GM12878 (cell line): Measurements from ENCODE around the gene FGD4. TPM values are rescaled to one million over a fixed set of nuclear protein-coding genes. Genes with fewer than 3 reads are reported as not detected.
"Not testable (repeated sequence)": the region's sequence is repeated elsewhere in the genome, so short reads cannot be mapped to it uniquely, and the experiment has no call there.

Experiments
- ATAC-seq: fragments of 200-7000 bp; cut with Tn5 transposase; 3 replicates; pipeline ENCODE4 v1.9.1; 2020; ENCODE audit warnings: mild to moderate bottlenecking, moderate library complexity
- BruUV-seq: library from RNA; stranded (reverse); fragments of 400-500 nt; replicated peaks from 2 replicates; lab custom pipeline; 2021; lab: Mats Ljungman, UMichigan
- CTCF ChIA-PET: fragments of 300-600 bp; sonication (Branson Sonifier 250); formaldehyde crosslinking; extraction: SDS; loops from one replicate; lab custom pipeline; 2021; ENCODE audit warnings: inconsistent platforms; lab: Yijun Ruan, JAX
- POLR2A ChIA-PET: fragments of 350-600 bp; formaldehyde crosslinking; extraction: SDS; loops from one replicate; lab custom pipeline; 2021; ENCODE audit warnings: inconsistent platforms; lab: Charles Lee
- RAD21 ChIA-PET: fragments of 300-600 bp; sonication (Branson Sonifier 250); formaldehyde crosslinking; loops from one replicate; lab custom pipeline; 2023; ENCODE audit warnings: antibody characterized with exemption; ENCODE audit not compliant: unreplicated experiment; lab: Charles Lee
- SMC1A ChIA-PET: fragments of 300-600 bp; sonication (Branson Sonifier 250); formaldehyde crosslinking; loops from one replicate; lab custom pipeline; 2023; ENCODE audit not compliant: unreplicated experiment, uncharacterized antibody; lab: Charles Lee
- DNase-seq: peaks from one replicate; pipeline ENCODE4 v3.0.0-alpha.2; 2011; ENCODE audit warnings: low read depth, low spot score
- FAIRE-seq: peaks from 3 replicates; lab custom pipeline; 2011; peaks lifted over from hg19 to GRCh38; lab: Jason Lieb, UNC
- H2AFZ ChIP-seq: 2 replicates; pipeline ENCODE4 v1.6.0; 2011; ENCODE audit warnings: low read depth, low read length, control low read depth; ENCODE audit not compliant: control insufficient read depth
- H3K27ac ChIP-seq: 2 replicates; pipeline ENCODE4 v1.5.1; 2011; ENCODE audit warnings: control low read depth; ENCODE audit not compliant: control insufficient read depth, insufficient read depth
- H3K27me3 ChIP-seq, 2 experiments: replicated peaks in 1 of 2; 2 replicates each; pipeline versions ENCODE4 v1.6.0 to v1.6.1; 2011; ENCODE audit warnings: low read length in 1 of 2; ENCODE audit not compliant: control insufficient read depth in 2 of 2, insufficient read depth in 2 of 2
- H3K36me3 ChIP-seq, 2 experiments: 2 replicates each; pipeline ENCODE4 v1.5.1; 2011; ENCODE audit warnings: low read length in 1 of 2; ENCODE audit not compliant: control insufficient read depth in 2 of 2, insufficient read depth in 2 of 2
- H3K4me1 ChIP-seq: 2 replicates; pipeline ENCODE4 v1.6.1; 2011; ENCODE audit warnings: mild to moderate bottlenecking, low read length, moderate library complexity, mixed read lengths; ENCODE audit not compliant: control insufficient read depth, insufficient read depth
- H3K4me2 ChIP-seq: 2 replicates; pipeline ENCODE4 v1.6.0; 2011; ENCODE audit warnings: control low read depth; ENCODE audit not compliant: control insufficient read depth, insufficient read depth
- H3K4me3 ChIP-seq: fragments of 200-600 bp; sonication (generic); 2 replicates; pipeline ENCODE4 v1.5.1; 2016
- H3K79me2 ChIP-seq: 2 replicates; pipeline ENCODE4 v1.6.0; 2011; ENCODE audit warnings: low read length; ENCODE audit not compliant: control insufficient read depth, insufficient read depth
- H3K9ac ChIP-seq: 2 replicates; pipeline ENCODE4 v1.8.0; 2011; ENCODE audit warnings: low read length, control low read depth, mixed read lengths; ENCODE audit not compliant: control insufficient read depth, insufficient read depth
- H3K9me3 ChIP-seq: replicated peaks from 3 replicates; pipeline ENCODE4 v1.5.1; 2011; ENCODE audit warnings: mild to moderate bottlenecking, low read length; ENCODE audit not compliant: control insufficient read depth, insufficient read depth
- H4K20me1 ChIP-seq: 2 replicates; pipeline ENCODE4 v1.6.0; 2011; ENCODE audit not compliant: control insufficient read depth, insufficient read depth
- GATAD2B ChIP-seq: fragments of 450-650 bp; conservative IDR thresholded peaks from 2 replicates; pipeline ENCODE4 v1.6.1; 2017; ENCODE audit warnings: low read depth, mild to moderate bottlenecking, moderate library complexity
- IKZF1 ChIP-seq: fragments of 450-650 bp; conservative IDR thresholded peaks from 2 replicates; pipeline ENCODE4 v1.6.1; 2017; ENCODE audit warnings: antibody characterized with exemption, mild to moderate bottlenecking
- NFYB ChIP-seq: IDR thresholded peaks from 2 replicates; pipeline ENCODE4 v1.6.1; 2011; ENCODE audit warnings: low read depth, mild to moderate bottlenecking, low read length, improper control_type of control experiment, moderate library complexity; ENCODE audit not compliant: insufficient read depth
- REST ChIP-seq: IDR thresholded peaks from 2 replicates; pipeline ENCODE4 v1.6.1; 2012; ENCODE audit warnings: mild to moderate bottlenecking, low read depth, low read length
- WGBS: methylation state at CpG from one replicate; pipeline ENCODE4 v1.1.6; 2016; ENCODE audit warnings: low lambda C conversion rate; ENCODE audit not compliant: insufficient replicate concordance, insufficient coverage; ENCODE audit errors: missing lambda C conversion rate; 5-methylcytosine and 5-hydroxymethylcytosine counted together
- in situ Hi-C: fragments of 300-500 bp; cut with MboI; formaldehyde crosslinking; loops from 9 replicates; pipeline ENCODE4 v1.14.3; 2018; ENCODE audit warnings: mixed read lengths
- intact Hi-C: fragments of 100-400 bp; cut with micrococcal nuclease; formaldehyde crosslinking; loops from one replicate; pipeline ENCODE4 v1.14.2; 2022; ENCODE audit not compliant: unreplicated experiment
- polyA plus RNA-seq, 11 experiments: library from polyadenylated mRNA; depleted of rRNA in 4 of 11; unstranded in 6 of 11; stranded (reverse) in 5 of 11; fragments of >200 nt; fragmentation: Nextera tagmentation in 4 of 11; fragmentation: Illumina TruSeq in 1 of 11; extraction: Ambion mirVana in 4 of 11; extraction: Trizol in 1 of 11; gene quantifications; 1 replicate in 1 of 11; 2 replicates in 10 of 11; pipeline versions ENCODE4 v1.2.1 to v1.2.3, GENCODE V29; 2011 to 2016; ENCODE audit warnings: inconsistent platforms in 2 of 11, missing spikeins in 2 of 11, low read depth in 1 of 11
- total RNA-seq, 4 experiments: library from RNA; depleted of rRNA in 3 of 4; stranded (reverse); fragments of >200 nt in 3 of 4; fragmentation: Illumina TruSeq in 1 of 4; extraction: Trizol in 1 of 4; gene quantifications; 2 replicates each; pipeline versions ENCODE4 v1.2.1 to v1.2.3, GENCODE V29; 2013 to 2021

FGD4 gene
- total and polyA plus RNA-seq, 10 of the 15 experiments (the other 5 are each of a cell fraction or from before 2014, with no cell fraction given), result 0.01 to 0.18 (median 0.08) TPM; not detected in 3

DNA sequence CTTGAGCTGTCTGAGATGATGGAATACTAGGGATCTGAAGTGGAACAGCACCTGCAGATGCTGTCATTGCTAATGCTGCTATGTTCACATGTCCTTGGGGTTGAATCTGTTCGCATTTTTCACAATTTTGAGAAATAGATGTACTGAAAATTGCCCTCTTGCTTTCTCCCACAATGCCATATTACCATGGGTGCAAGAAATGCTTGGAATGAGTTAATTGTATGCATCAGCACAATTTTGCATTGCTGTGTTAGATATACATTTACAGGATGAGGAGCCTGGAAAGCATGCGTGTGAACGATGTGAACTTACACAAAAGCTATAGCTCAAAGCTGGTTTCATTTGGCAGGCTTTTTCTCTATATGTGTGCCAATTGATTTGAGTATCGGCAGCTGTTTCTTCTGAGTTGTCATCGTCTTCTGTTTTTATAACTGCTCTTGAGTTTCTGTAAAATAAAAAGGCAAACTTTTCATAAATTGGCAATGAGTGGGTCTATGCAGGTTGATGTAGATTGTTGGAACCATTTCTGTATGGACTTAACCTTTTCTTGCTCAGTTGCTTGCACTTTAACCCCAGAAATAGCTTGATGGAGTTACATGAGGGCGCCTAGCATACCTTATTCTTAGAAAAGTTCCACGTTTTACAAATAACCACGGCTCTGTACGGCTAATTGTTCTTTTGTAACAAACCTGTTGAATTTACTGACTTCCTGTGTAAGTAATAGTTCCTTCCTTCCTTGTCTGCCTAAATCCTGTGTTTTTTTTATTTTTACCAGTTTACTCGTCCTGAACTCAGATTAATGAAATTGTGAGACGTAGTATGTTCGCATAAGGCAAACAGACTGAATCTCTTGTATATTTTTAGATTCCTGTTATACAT, 105.9 kb downstream of the FGD4 start (continued):
- TF ChIP-seq REST, result no peak
- TF ChIP-seq GATAD2B, result no peak
- no peak for TF ChIP-seq NFYB
- TF ChIP-seq IKZF1, result no peak

- BruUV-seq, CTCF ChIA-PET: not testable (repeated sequence)
- WGBS, result 50% methylated on average over 6 of the region's 8 CpGs
Measured at GRCh38 chr12:32507096-32507941, 108.0 kb downstream of the FGD4 start.

More at GRCh38 chr12:32507096-32507941, 108.0 kb downstream of the FGD4 start:
- intact Hi-C loops, RAD21 ChIA-PET, H3K27me3 ChIP-seq, POLR2A ChIA-PET, FAIRE-seq, H3K4me2 ChIP-seq, H3K36me3 ChIP-seq, H2AFZ ChIP-seq, H3K4me3 ChIP-seq, SMC1A ChIA-PET, in situ Hi-C loops, ATAC-seq, DNase-seq, H3K4me1 ChIP-seq, H3K79me2 ChIP-seq, H3K9me3 ChIP-seq, H3K27ac ChIP-seq, H4K20me1 ChIP-seq, H3K9ac ChIP-seq: not testable (repeated sequence)
